ENCODE results near the gene PER2.

The PER2 gene

DNA sequence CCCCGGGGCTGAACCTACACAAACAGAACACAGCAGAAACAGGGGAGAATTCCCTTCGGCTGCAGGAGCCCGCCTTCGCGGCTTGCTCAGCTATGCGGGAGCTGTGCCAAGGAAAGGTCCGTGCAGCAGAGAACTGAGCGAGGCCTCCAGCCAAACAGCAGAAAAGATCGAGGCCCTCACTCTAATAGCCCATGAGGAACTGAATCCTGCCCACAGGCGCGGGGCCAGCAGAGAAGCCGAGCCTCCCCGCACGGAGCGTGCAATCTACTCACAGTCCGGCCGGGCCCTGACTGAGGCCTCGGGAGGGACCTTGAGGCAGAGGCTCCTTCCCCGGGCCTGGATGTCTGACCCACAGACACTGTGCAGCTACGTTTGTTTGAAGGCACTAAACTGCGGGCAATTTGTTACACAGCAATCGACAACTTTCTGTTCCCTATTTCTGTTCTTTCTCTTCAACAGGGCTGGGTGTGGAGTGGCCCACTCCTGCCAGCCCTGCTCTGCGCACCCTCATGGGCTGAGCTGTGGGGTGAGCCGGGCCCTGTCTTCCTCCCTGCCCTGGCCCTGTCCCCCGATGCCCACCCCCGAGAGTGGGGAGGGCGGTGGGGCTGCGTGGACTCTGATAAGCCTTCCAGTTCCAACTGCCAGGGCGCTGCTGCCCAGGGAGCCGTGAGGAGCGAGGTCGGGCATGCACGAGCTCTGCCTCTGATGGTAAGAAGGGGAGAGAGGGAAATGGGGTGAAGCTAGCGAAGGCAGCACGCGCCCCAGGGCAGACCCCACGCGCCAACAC lies 62.3 kb downstream of the PER2 start:
- no peak for DNase-seq

DNA sequence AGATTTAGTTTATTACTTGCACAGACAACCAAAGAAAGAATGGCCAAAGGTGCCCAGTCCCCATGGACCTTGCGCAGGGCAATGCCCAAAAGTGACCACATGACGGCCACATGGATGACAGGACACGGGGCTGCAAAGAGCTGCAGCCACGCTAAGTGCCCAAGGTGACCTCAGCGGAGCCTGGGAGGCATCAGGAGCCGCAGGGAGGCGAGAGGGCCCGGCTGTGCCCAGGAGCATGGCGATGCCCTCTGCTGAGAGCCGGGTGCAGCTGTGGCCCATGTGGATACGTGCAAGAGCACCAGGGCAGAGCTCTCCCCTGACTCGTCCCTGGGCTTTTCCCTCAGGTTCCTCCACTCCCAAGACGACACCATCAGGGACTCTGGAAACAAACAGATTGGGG lies 63.3 kb downstream of the PER2 start:
- no peak for DNase-seq

DNA sequence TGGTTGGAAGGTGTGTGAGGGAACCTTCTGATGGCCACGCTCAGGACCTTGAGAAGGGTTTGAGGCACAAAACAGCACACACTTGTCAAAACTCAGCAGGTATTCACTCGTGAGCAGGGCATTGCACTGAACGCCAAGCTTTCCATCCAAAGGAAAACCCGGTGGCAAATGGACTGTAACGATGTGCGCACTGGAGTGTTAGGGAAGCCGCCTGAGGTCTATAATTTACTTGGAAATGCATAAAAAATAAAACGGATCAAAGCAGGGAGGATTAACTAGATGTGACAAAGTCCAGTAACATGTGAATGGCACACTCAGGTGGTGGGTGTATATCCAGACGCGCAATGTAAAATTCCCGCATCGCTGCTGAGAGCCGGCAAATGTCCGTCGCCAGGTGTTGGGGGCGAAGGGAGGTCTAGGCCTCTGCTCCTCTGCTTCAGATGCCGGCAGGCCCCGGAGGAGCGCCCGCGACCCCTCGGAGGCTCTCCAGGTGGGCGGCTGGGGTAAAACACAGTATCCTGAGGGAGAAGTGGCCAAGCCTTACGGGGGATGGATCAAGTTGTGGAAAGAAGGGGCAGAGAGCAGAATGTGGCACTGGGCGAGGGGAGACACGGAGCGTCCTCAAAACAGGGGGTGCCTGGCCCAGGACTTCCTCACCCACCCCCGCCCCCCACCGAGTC lies 63.9 kb downstream of the PER2 start:
- DNase-seq = no peak

DNA sequence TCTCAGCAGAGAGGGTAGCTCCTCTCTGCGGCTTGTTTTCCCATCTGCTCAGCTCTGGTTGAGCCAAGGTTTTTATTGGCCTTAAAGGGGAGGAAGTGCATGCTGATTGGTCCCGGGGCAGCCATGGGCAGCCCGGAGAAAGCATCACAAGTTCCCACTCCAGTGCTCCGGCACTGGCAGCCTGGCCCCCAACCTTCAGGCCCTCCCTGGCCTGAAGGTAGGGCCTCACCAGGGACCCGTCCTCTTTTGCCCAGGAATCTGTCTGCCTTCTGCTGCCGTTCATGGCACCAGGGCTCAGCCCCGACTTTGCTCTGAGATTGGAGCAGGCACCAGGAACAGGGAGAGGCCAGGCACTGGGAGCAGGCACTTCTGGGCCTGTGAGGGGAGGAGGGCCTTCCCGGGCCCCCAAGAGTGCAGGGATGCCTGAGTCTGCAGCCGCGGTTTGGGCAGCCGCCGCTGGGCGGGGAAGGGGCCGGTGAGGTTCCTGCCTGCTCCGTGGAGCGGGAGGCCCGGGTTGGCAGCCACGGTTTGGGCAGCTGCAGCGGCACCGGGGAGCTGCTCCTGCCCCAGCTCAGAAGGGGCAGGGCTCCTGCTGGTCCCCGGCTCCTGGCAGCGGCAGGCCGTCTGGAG lies 67.4 kb downstream of the PER2 start:
- no peak for DNase-seq

DNA sequence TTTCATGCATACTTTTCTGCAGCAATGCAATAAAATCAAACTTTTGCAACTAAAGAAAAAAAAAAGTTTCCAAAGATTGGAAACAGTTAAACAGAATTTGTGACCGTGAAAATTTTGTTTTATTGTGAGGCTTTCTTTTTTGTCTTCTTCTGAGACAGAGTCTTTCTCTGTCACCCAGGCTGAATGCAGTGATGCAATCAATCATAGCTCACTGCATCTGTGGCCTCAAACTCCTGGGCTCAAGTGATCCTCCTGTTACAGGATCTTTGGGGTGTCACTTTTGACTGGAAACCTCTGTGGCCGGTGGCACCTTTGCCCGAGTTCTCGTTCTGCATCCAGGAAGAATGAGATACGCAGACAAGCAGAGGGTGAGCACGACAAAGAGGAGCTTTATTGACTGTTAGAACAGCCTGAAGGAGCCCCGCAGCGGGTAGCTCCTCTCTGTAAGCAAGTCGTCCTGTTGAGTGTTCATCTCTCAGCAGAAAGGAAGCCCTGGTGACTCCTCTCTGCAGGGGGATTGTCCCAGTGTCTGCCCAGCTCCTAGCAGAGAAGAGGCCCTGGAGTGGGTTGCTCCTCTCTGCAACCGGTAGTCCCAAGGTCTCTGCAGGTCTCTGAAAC lies 68.0 kb downstream of the PER2 start:
- no peak for DNase-seq

DNA sequence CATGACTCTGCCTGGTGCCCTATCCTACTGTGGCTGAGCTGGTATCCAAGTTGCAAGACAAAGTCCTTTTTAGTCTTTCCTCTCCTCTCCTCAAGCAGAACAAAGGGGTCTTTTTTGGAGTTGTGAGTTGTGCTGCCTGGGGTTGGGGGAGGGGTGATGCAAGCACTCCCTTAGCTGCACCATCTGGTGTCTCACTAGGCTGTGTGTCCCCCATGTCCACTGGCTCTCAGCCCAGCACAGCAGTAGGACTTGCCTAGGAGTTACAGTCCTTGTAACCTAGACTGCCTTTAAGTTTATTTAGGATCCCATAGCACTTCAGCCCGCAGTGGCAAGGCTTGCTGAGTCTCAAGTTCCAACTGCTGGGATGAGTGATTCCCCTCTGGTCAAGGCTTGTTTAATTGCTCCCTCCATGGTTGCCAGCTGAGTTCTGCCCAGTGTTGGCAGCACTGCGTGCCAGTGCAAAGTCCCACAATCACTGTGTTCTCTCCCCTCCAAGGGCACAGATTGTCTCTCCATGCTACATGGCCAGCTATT lies 71.7 kb downstream of the PER2 start:
- DNase-seq = no peak

DNA sequence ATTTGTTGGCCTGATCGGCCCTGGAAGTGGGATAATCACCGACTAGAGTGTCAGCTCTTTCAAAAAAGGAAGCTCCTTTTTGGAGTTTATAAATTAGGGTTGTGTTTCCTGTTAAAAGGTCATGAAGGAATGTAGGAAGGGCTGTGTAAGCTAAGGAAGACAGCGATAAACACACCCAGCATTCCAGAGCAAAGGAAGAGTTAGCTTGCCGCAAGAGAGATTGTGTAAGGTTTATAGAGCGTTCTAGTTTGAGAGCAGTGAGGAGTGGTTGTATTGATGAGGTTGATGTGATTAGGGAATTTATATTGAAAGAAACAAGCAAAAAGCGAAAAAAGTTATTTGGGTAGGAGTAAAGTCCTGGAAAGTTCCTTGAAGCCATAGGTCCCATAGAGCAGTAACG lies 81.4 kb downstream of the PER2 start:
- DNase-seq = no peak

DNA sequence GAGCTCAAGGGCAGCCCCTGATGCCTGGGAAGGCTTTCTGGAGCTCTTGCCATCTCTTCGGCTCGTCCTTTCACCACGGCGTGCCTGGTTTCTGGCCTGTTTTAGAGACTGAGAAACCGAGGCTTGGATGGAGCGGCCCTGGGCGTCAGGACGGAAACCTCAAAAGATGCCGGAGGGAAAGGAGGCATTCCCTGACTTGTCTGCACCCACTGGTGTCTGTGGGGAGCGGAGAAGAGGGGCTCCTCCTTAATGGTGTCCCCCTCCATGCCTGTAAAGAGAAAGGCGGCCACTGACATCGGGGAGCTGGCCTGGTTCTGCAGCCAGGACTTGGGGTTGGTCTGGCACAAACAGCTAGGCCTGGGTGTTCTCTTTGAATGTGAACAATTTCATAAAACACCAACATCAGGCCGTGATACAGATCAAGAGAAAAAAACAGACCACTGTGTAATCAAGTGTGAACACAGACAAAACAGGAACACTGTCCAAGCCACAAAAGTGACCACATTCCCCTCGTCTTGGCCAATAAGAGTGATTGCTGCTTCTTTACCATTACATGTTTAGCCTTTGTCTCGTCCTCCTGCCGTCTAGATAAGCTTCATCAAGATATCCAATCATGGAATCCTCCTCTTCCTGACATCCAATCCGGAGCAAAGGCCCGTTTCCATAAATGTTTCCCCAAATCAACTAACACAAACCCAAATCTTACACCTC lies 84.3 kb downstream of the PER2 start:
- DNase-seq = peak; percentile 11

DNA sequence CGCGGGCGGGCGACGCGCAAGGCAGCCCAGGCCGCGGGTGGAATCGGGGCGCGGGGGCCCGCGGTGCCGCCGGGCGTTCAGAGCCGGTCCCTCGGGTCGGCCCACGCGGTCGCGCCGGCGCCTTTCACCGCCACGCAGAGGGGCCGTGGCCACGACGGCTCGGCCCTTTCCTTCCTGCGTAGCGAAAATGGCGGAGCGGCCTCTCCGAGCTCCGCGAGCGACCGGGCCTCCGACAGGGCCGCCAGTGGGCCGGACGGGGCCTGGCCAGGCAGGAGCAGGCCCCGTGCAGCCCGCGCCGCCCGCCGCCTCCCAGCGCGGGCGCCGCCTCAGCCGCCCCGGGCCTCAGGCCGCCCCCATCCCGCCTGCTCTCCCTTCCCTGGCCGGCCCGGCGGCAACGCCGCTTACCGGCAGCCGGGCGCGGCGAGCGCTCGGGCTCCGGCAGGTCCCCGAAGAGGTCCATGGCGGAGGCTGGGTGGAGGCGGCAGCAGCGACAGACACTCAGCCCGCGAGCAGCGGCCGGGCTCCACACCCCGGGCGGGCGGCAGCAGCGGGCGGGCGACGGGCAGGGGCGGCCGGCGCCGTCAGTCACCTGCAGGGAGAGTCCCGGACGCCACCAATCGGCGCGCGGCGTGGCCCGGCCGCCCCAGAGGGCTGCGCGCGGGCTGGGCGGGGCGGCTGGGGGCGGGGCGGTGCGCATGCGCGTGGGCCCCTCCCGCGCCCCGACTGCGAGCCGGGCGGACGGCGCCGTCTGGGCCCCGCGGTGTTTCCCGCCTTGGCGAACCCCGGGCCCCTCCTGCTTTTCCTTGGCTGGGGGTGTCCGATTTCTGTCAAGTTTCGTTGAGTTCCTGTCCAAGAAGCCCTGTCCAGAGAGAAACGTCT lies 85.1 kb downstream of the PER2 start, which contains the start of gene ILKAP:
ILKAP (minus strand) TSS at position 602 of the 879 bp plus-strand sequence; CDS start at position 460, 142 bp downstream.
- DNase-seq = peak; percentile 91

DNA sequence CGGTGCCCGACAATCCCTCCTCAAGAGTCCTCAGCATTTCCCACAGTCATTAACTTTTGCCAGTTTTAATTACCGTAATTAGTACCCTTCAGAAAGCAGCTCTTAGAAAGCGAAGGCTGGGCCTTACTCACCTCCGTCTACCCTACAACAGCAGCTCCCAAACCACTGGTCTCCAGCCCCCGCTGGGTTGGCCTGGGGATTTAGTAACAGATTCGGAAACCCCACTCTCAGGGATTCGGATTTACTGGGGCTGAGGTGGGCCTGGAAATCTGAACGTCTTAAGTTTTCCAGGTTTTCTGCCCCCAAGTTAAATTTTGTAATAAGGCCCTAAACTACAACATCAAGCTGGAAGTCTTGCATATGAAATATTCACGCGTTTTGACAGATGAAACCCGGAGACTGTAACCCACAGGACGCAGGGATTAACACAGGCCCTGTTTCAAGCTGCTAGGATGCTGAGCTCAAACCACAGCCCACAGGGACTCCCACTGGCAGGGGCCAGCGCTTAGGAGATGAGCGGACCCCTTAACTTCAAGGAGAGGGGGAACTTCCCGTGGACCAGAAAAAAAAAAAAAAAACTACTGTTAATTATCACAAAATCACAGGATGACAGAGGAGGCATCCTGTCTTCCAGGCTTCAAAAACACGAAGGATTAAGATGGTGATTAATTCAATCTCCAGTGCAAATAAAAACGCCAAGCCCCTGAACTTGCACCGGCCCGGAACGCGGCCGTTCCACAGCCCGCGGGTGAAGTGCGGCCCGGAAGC lies 85.9 kb downstream of the PER2 start:
- peak; percentile 30 for DNase-seq

Measured in stimulated activated CD4-positive, alpha-beta T cell treated with anti-CD3 and anti-CD28 coated beads, Interleukin-15, amount 100 ng/mL, for 24 hours (primary cell).